Activated CD8-positive, alpha-beta T cell treated with anti-CD3 and anti-CD28 coated beads, Interleukin-2, amount 10 ng/mL, durations not matched to agents 7 days and 5 days (primary cell): Measurements from ENCODE around the gene CCNY. TPM values are rescaled to one million over a fixed set of nuclear protein-coding genes. Genes with fewer than 3 reads are reported as not detected.

Source experiments
- ATAC-seq: fragments of 150-1000 bp; cut with Tn5 transposase; one replicate; pipeline ENCODE4 v1.10.0; 2021; ENCODE audit warnings: moderate library complexity
- CTCF ChIA-PET: fragments of 350-600 bp; sonication (Branson Sonifier 250); formaldehyde crosslinking; loops from one replicate; lab custom pipeline; 2021; ENCODE audit warnings: antibody characterized with exemption; lab: Charles Lee
- POLR2A ChIA-PET: fragments of 350-600 bp; sonication (Branson Sonifier 250); formaldehyde crosslinking; loops from one replicate; lab custom pipeline; 2021; ENCODE audit warnings: antibody characterized with exemption; lab: Charles Lee
- DNase-seq: peaks from one replicate; pipeline ENCODE4 v3.0.0-alpha.2; 2020
- H3K27ac Mint-ChIP-seq: one replicate; pipeline ENCODE4 v1.8.0; 2021; ENCODE audit warnings: mild to moderate bottlenecking, mixed read lengths
- H3K27me3 Mint-ChIP-seq: one replicate; pipeline ENCODE4 v1.8.0; 2021; ENCODE audit warnings: low read depth, mixed read lengths
- H3K36me3 Mint-ChIP-seq: one replicate; pipeline ENCODE4 v1.8.0; 2021; ENCODE audit warnings: low read depth, mixed read lengths
- H3K4me1 Mint-ChIP-seq: one replicate; pipeline ENCODE4 v1.8.0; 2021; ENCODE audit warnings: low read depth, mixed read lengths
- H3K4me3 Mint-ChIP-seq: one replicate; pipeline ENCODE4 v1.8.0; 2021; ENCODE audit warnings: mild to moderate bottlenecking, mixed read lengths
- H3K9me3 Mint-ChIP-seq: one replicate; pipeline ENCODE4 v1.8.0; 2022; ENCODE audit warnings: mixed read lengths; ENCODE audit not compliant: insufficient read depth
- total RNA-seq, 2 experiments: library from RNA; stranded (reverse); gene quantifications; one replicate each; pipeline ENCODE4 v1.2.3, GENCODE V29; 2021

CCNY gene
- total RNA-seq, 2 experiments from 2014 or later = 55.6 to 64.1 TPM

DNA sequence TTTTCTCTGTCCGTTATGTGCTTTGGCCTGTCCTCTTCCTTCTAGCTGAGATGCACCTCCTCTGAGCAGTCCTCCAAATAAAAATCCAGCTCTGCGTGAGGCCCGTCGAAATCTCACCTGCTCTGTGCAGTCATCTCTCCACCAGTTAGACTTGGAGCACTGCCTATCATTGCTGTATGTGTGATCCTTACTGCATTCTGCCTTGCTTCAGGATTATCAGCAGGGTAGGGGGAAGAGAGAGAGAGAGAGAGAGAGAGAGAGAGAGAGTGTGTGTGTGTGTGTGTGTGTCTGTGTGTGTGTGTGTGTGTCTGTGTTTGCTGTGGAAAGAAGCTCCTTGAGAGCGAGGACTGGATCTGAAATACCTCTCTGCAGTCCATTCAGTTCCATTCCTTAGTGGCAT is 129.4 kb downstream of the CCNY start:
- Mint-ChIP-seq H3K9me3 (no peaks in the 10 kb centered on the region), H3K4me1 (peaks cover 7% of the 10 kb centered on the region), H3K27me3 (no peaks in the 10 kb centered on the region), H3K36me3 (peaks cover 6% of the 10 kb centered on the region), H3K27ac (no peak overlapping the region), H3K4me3 (no peak overlapping the region)
- no peak for ATAC-seq
- no peak for DNase-seq
- CTCF ChIA-PET = no interaction called here
- POLR2A ChIA-PET = interaction anchor here (0.5 kb wide), 1 partner anchor 478 kb away, joined by 3 read pairs; no protein-coding TSS in a partner anchor

- Mint-ChIP-seq H3K4me3 (no peak overlapping the region), H3K27ac (no peak overlapping the region), H3K9me3 (no peaks in the 10 kb centered on the region), H3K36me3 (peaks cover 3% of the 10 kb centered on the region), H3K4me1 (peaks cover 12% of the 10 kb centered on the region), H3K27me3 (no peaks in the 10 kb centered on the region)
- no peak for DNase-seq
- no peak for ATAC-seq
- CTCF ChIA-PET = no interaction called here
- POLR2A ChIA-PET = interaction anchor here (0.5 kb wide), 1 partner anchor 477 kb away, joined by 3 read pairs; no protein-coding TSS in a partner anchor
Observed at GRCh38 chr10:35466170-35466569, 129.9 kb downstream of the CCNY start.

DNA sequence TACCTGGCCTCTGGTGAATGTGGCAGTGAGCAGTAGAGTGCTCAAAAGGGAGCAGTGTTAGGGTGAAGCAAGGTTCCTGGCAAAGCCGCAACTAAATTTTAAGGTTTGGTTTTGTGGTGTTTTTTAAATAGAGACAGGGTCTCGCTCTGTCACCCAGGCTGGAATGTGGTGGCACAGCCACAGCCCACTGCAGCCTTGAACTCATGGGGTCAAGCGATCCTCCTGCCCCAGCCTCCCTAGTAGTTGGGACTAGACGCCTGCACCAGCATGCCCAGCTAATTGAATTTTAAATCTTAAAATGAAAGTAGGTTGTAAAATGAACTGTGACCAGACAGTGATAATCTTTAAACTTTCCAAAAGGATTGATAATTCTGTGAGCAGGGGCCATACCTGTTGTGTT is 130.4 kb downstream of the CCNY start:
- Mint-ChIP-seq H3K27me3 (no peaks in the 10 kb centered on the region), H3K4me1 (peaks cover 12% of the 10 kb centered on the region), H3K9me3 (no peaks in the 10 kb centered on the region), H3K27ac (no peak overlapping the region), H3K4me3 (no peak overlapping the region), H3K36me3 (peaks cover 1% of the 10 kb centered on the region)
- ChIA-PET POLR2A (no interaction called here), CTCF (no interaction called here)
- DNase-seq (no peak), ATAC-seq (no peak)

DNA sequence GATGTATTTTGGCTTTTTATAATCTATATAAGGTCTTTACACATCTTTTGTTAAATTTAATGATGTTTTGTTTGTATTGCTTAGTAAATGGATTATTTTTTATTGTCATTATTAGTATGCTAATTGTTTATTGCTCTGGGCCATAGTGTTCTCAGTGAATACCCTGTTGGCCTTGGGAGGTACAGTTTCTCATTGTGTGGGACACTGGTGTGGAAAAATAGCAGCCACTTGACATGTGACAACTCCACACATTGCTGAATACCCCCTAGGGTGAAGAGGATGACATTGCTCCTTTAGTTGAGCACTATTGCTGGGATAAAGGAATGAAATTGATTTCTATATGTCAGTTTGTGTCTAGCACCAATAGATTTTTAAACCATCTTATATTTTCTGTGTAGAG is 130.9 kb downstream of the CCNY start:
- Mint-ChIP-seq H3K27ac (no peak overlapping the region), H3K9me3 (no peaks in the 10 kb centered on the region), H3K4me1 (peaks cover 12% of the 10 kb centered on the region), H3K4me3 (no peak overlapping the region), H3K36me3 (no peaks in the 10 kb centered on the region), H3K27me3 (no peaks in the 10 kb centered on the region)
- POLR2A ChIA-PET = no interaction called here
- ATAC-seq = no peak
- no peak for DNase-seq
- CTCF ChIA-PET = no interaction called here

- Mint-ChIP-seq H3K4me3 (no peak overlapping the region), H3K27me3 (no peaks in the 10 kb centered on the region), H3K36me3 (peaks cover 3% of the 10 kb centered on the region), H3K27ac (peak overlapping the region; percentile 12), H3K4me1 (peaks cover 12% of the 10 kb centered on the region), H3K9me3 (no peaks in the 10 kb centered on the region)
- ATAC-seq (no peak), DNase-seq (no peak)
- CTCF ChIA-PET = no interaction called here
- POLR2A ChIA-PET = no interaction called here
Observed at GRCh38 chr10:35470248-35470924, 134.1 kb downstream of the CCNY start.

DNA sequence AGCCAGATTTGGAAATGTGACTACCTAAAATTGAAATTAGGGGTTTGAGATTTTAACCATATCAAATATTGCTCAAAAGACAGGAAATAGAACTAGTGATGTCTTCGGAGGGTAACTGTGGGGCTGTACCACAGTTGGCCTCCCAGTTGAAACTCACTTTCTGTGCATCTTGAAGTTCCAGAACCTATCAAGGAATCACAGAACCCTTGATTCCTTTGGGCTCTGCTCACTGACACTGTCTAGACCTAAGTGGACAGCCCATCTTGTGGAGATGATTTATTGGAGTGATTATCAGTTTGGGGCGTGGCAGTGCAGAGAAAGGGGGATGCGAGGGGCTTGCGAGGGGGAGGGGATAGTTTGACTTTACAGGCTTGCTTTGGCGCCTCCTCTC is 134.6 kb downstream of the CCNY start:
- DNase-seq = no peak
- Mint-ChIP-seq H3K27me3 (no peaks in the 10 kb centered on the region), H3K27ac (no peak overlapping the region), H3K9me3 (no peaks in the 10 kb centered on the region), H3K36me3 (peaks cover 3% of the 10 kb centered on the region), H3K4me1 (peaks cover 12% of the 10 kb centered on the region), H3K4me3 (no peak overlapping the region)
- ChIA-PET CTCF (no interaction called here), POLR2A (no interaction called here)
- ATAC-seq = no peak

GRCh38 chr10:35471435-35471834 is 135.1 kb downstream of the CCNY start:
- ChIA-PET POLR2A (no interaction called here), CTCF (no interaction called here)
- peaks cover 3% of the 10 kb centered on the region for H3K36me3 Mint-ChIP-seq
- H3K27ac Mint-ChIP-seq = no peak overlapping the region
- no peaks in the 10 kb centered on the region for H3K9me3 Mint-ChIP-seq
- H3K4me3 Mint-ChIP-seq = no peak overlapping the region
- no peak for ATAC-seq
- H3K27me3 Mint-ChIP-seq = no peaks in the 10 kb centered on the region
- H3K4me1 Mint-ChIP-seq = peaks cover 12% of the 10 kb centered on the region
- no peak for DNase-seq

- DNase-seq (no peak), ATAC-seq (no peak)
- H3K9me3 Mint-ChIP-seq = no peaks in the 10 kb centered on the region
- ChIA-PET POLR2A (no interaction called here), CTCF (no interaction called here)
- no peak overlapping the region for H3K27ac Mint-ChIP-seq
- H3K4me3 Mint-ChIP-seq = no peak overlapping the region
- peaks cover 1% of the 10 kb centered on the region for H3K4me1 Mint-ChIP-seq
- peaks cover 6% of the 10 kb centered on the region for H3K36me3 Mint-ChIP-seq
- H3K27me3 Mint-ChIP-seq = no peaks in the 10 kb centered on the region
Observed at GRCh38 chr10:35480142-35480541, 143.8 kb downstream of the CCNY start.

DNA sequence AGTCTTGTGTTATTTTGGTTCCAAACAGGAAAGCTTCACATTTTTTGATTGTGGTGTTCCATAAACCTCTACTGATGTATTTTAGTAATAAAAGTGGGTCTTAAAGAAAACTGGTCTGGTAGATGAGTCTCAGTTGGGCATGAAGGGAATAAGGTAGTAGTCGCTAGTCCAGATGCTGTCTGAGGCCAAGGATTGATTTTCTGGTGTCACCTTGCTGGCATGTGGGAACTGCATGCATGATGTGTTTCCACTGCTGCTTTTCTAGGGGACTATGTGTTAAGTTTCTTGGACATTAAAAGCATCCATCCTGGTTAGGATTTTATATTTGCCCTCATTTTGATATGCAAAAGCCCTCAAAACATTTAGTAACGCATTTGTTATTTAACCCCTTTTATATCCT is 145.1 kb downstream of the CCNY start:
- H3K4me3 Mint-ChIP-seq = no peak overlapping the region
- H3K27me3 Mint-ChIP-seq = no peaks in the 10 kb centered on the region
- DNase-seq (no peak), ATAC-seq (no peak)
- H3K27ac Mint-ChIP-seq = no peak overlapping the region
- ChIA-PET CTCF (no interaction called here), POLR2A (no interaction called here)
- no peaks in the 10 kb centered on the region for H3K9me3 Mint-ChIP-seq
- peaks cover 1% of the 10 kb centered on the region for H3K4me1 Mint-ChIP-seq
- peaks cover 8% of the 10 kb centered on the region for H3K36me3 Mint-ChIP-seq

- Mint-ChIP-seq H3K4me1 (peaks cover 3% of the 10 kb centered on the region), H3K27me3 (no peaks in the 10 kb centered on the region), H3K36me3 (peaks cover 11% of the 10 kb centered on the region), H3K27ac (no peak overlapping the region), H3K9me3 (no peaks in the 10 kb centered on the region), H3K4me3 (no peak overlapping the region)
- ATAC-seq = no peak
- ChIA-PET CTCF (no interaction called here), POLR2A (no interaction called here)
- DNase-seq = no peak
Observed at GRCh38 chr10:35486297-35486990, 150.1 kb downstream of the CCNY start.

GRCh38 chr10:35487336-35488034 is 151.2 kb downstream of the CCNY start:
- no peaks in the 10 kb centered on the region for H3K9me3 Mint-ChIP-seq
- POLR2A ChIA-PET = no interaction called here
- no peak overlapping the region for H3K27ac Mint-ChIP-seq
- DNase-seq (no peak), ATAC-seq (no peak)
- no peaks in the 10 kb centered on the region for H3K27me3 Mint-ChIP-seq
- peaks cover 3% of the 10 kb centered on the region for H3K4me1 Mint-ChIP-seq
- CTCF ChIA-PET = no interaction called here
- no peak overlapping the region for H3K4me3 Mint-ChIP-seq
- H3K36me3 Mint-ChIP-seq = peaks cover 16% of the 10 kb centered on the region

- CTCF ChIA-PET = no interaction called here
- no peak for ATAC-seq
Observed at GRCh38 chr10:35488228-35488627, 151.9 kb downstream of the CCNY start.

More at GRCh38 chr10:35488228-35488627, 151.9 kb downstream of the CCNY start:
- no peaks in the 10 kb centered on the region for H3K27me3 Mint-ChIP-seq
- peaks cover 16% of the 10 kb centered on the region for H3K36me3 Mint-ChIP-seq
- no peaks in the 10 kb centered on the region for H3K9me3 Mint-ChIP-seq
- DNase-seq = no peak
- no peak overlapping the region for H3K27ac Mint-ChIP-seq
- H3K4me1 Mint-ChIP-seq = peaks cover 3% of the 10 kb centered on the region
- no peak overlapping the region for H3K4me3 Mint-ChIP-seq
- POLR2A ChIA-PET = interaction anchor here (0.9 kb wide), 1 partner anchor 30 kb away, joined by 3 read pairs; no protein-coding TSS in a partner anchor
